ENCODE measurements around the gene XPA.
"Not testable (repeated sequence)": the region's sequence is repeated elsewhere in the genome, so short reads cannot be mapped to it uniquely, and the experiment has no call there.

Gene XPA

GRCh38 chr9:97703437-97704344 lies 6.6 kb upstream of the XPA start:
- DNase-seq, result no peak

DNA sequence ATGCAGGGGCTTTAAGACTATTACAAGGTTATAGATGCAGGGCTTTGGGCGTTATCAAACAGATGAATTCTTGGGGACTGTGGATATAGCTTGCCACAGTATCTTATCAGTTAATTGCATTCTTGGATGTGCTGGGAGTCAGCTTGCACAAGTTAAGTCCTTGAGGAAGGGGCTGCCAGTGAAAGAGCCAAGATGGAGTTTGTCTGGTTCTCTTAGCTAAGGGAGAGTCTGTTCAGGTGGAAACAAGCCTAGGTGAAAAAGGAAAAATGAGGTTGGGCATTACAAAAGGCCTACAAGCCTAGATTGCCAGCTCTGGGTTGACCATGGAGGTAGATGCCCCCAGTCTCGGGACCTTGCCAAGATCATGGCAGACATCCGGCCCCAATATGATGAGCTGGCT lies 2.7 kb upstream of the XPA start:
- not testable (repeated sequence) for DNase-seq

GRCh38 chr9:97699281-97699680 lies 2.1 kb upstream of the XPA start:
- DNase-seq, result not testable (repeated sequence)

- no peak for DNase-seq
Observed at GRCh38 chr9:97698865-97699264, 1.7 kb upstream of the XPA start.

GRCh38 chr9:97697837-97698236 lies 697 bp upstream of the XPA start:
- DNase-seq, result no peak

- DNase-seq, result no peak
Observed at GRCh38 chr9:97695995-97696802, 941 bp downstream of the XPA start.

- DNase-seq, result no peak
Observed at GRCh38 chr9:97695390-97695789, 1.8 kb downstream of the XPA start.

GRCh38 chr9:97694769-97695168 lies 2.4 kb downstream of the XPA start:
- no peak for DNase-seq

DNA sequence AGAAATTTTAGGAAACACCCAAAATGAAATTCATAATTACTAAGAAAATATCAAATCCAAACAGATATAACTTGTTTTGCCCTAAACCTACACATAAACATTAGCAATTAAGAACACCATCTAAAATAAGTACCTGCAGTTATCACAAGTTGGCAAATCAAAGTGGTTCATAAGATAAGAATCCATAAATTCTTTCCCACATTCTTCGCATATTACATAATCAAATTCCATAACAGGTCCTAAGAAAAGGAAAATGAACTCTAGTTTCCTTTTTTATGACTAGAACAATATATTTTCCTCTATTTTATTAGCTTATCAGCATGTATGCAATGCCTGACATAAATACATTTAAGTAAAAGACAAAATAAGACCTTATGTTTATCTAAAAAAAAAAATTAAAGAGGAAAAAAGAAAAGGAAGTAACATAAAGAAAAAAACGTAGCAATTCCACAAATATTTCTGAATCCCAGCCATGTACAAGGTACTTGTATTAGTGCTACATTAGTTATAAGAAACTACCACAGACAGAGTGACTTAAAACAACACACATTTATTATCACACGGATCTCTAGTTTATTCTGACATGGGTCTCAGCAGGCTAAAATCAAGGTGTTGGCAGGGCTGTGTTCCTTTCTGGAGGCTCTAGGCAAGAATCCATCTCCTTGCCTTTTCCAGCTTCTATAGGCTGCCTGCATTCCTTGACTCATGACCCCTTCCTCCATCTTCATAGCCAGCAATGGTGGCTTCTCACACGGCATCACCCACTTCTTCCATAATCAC lies 7.5 kb downstream of the XPA start:
- no peak for DNase-seq

DNA sequence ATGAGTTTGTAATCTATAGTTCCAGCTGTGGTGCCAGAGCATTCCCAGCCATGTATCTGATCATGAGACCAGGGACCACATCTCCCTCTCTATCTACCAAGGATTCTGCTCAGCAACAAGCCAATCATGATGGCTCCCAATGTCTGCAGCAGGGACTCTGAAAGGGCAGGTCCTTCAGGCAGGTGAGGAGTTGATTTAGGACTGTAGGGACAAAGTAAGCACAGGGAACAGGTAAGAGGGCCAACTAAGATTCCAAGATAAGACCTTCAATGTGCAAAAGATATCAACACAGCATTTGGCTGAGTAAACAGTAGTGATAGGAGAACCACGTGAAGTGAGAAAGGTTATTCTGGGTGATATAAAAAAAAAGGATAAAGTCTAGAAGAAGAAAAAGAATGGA lies 8.5 kb downstream of the XPA start:
- DNase-seq, result no peak

GRCh38 chr9:97682242-97682641 lies 14.9 kb downstream of the XPA start:
- no peak for DNase-seq

- no peak for DNase-seq
Observed at GRCh38 chr9:97675655-97676054, 21.5 kb downstream of the XPA start.

GRCh38 chr9:97673922-97674321 lies 23.2 kb downstream of the XPA start:
- no peak for DNase-seq

- DNase-seq, result no peak
Observed at GRCh38 chr9:97672403-97672802, 24.7 kb downstream of the XPA start.

DNA sequence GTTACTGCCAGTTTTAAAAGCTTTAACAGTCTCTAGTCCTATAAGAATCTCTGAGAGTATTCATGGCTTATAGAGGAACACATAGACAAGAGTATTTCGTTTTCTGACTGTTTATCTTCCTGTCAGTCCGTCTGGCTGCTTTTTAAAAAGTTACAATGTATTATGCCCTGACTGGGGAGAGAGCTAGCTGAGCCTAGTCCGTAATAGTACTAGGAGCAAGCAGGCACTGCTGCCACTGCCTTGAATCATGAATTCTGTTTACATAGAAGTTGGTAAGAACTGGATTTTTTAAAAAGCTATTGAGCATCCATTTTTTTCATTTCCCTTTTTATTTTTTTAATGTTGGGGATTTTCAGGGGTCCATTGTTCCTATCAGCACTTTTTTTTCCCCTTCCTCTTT lies 26.6 kb downstream of the XPA start:
- no peak for DNase-seq

GRCh38 chr9:97668485-97668884 lies 28.7 kb downstream of the XPA start:
- DNase-seq, result no peak

DNA sequence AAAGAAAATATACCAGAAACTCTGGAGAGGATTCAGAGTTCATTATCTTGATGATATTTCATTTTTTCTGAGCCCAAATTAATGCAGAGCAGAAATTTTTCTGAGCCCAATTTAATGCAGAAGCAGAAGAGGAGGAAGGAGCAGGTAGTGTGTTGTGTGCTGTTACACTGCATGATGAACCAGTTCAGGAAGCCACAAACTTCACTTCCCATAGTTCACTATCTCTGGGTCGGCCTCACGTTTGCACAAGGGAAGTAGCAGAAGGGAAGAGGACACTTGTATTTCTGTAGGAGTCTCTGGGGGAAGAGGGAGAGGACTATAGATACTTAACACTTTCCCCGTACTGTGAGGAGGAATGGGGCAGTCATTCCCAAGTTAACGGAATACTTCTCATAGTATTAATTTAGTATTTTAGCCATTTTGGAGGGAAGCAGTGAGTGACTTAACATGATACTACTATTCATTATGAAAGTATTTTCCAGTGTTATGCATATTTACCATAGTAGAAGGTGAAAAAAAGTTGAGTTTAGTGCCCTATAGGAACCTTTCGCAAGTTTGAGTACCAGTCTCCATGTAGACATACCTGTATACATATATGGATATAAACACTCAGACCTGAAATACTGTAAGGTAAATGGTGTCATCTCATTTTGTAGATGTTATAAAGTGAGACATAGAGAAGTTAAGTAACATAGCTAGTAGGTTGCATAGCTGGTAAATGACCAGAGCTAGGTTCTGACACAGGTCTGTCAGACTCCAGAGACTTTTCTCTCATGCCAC lies 30.0 kb downstream of the XPA start:
- DNase-seq, result no peak

DNA sequence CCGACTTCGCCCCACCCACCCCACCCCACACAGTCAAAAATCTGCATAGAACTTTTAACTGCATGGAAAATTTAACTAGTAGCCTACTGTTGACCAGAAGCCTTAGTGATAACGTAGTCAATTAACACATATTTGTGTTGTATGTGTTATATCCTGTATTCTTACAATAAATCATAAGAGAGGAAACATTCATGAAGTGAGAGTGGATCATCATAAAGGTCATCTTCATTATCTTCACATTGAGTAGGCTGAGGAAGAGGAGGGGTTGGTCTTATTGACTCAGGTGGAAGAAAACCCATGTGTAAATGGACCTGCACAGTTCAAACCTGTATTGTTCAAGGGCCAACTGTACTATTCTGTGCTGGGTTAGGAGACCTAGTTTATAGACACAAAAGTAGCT lies 31.4 kb downstream of the XPA start:
- no peak for DNase-seq

DNA sequence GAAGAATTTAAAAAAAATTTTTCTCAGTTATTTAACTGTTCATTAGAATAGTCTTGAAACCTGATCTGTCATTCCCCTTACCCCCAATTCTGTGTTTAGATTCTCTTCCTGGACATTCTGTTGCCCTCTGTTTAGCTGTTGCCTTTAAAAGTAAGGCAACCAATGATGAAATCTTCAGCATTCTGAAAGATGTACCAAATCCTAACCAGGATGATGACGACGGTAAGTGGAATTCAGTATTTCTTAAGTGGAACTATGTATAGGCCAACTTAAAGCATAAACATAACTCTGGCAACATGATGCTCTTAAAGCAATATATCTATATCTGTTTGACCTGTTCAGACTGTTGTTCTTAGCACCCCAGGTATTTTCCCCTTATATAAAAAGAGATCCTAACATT lies 36.3 kb downstream of the XPA start:
- no peak for DNase-seq

DNA sequence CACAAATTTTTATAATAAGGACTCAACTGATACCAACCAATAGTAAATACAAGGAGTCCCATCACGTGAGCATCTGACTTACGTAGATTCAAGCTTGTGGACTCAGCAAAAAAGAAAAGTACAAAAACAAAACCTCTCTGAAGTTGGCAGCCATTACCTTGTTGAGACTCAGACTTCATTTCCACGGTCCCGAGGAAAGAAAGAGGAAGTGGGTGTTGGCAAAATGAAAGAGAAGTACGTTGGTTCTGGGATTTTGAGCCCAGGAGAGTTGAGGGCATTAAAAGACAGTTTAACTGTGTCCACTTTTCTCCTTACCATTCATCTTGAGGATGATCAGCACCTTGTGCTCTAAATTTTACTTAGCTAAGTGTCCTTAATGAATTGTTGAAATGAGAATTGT lies 36.8 kb downstream of the XPA start:
- no peak for DNase-seq

- DNase-seq, result no peak
Observed at GRCh38 chr9:97659771-97660170, 37.4 kb downstream of the XPA start.

- no peak for DNase-seq
Observed at GRCh38 chr9:97658707-97659106, 38.4 kb downstream of the XPA start.

DNA sequence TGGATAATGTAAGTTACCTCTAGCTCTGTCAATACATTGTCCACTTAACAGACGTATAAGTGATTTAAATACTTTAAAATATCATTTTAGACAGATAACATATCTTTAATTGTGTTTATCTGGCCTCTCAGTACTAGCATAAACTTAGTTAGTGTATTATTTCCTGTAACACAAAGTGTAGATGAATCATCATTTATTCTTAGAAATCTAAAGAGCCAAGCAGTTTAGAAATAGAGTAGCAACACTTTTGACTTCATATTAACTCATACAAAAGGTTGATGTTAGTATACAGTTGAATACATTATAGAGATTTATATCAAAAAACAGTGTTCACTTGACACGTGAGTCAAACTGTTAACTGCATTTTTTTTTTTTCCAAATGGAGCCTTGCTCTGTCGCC lies 45.5 kb downstream of the XPA start:
- no peak for DNase-seq

All from NCI-H2171 treated with DMSO at 0.1 percent for 48 hours (cell line).